Bronchial epithelial cell (primary cell): Measurements from ENCODE around the gene NAT9. TPM values are rescaled to one million over a fixed set of nuclear protein-coding genes. Genes with fewer than 3 reads are reported as not detected.

Source experiments
- DNase-seq: peaks from one replicate; pipeline ENCODE4 v3.0.0-alpha.2; 2010; ENCODE audit warnings: low read depth
- FAIRE-seq: peaks from 2 replicates; lab custom pipeline; 2011; peaks lifted over from hg19 to GRCh38; lab: Jason Lieb, UNC
- H3K27me3 ChIP-seq: 2 replicates; pipeline ENCODE4 v1.5.1; 2011; ENCODE audit warnings: low read length; ENCODE audit not compliant: control insufficient read depth, insufficient read depth
- H3K36me3 ChIP-seq: 2 replicates; pipeline ENCODE4 v1.5.1; 2011; ENCODE audit warnings: low read length; ENCODE audit not compliant: control insufficient read depth, insufficient read depth
- H3K4me3 ChIP-seq: 2 replicates; pipeline ENCODE4 v1.5.1; 2011; ENCODE audit warnings: mild to moderate bottlenecking, low read depth, low read length, control low read depth
- CTCF ChIP-seq: IDR thresholded peaks from 2 replicates; pipeline ENCODE4 v1.5.1; 2011; ENCODE audit warnings: mild to moderate bottlenecking, moderate library complexity, low read length, control low read depth, inconsistent platforms; ENCODE audit not compliant: insufficient read depth, severe bottlenecking
- total RNA-seq: library from RNA; depleted of rRNA; stranded (reverse); fragments of >200 nt; gene quantifications from 2 replicates; pipeline ENCODE4 v1.2.1, GENCODE V29; 2014

Gene NAT9
- total RNA-seq, 1 donor from 2014 or later = 64.5 TPM

- no peak overlapping the region for H3K4me3 ChIP-seq
- no peak for TF ChIP-seq CTCF
- DNase-seq = no peak
- H3K27me3 ChIP-seq = no peaks in the 10 kb centered on the region
- peaks cover 14% of the 10 kb centered on the region for H3K36me3 ChIP-seq
- no peak for FAIRE-seq
These were observed 20.1 kb upstream of the NAT9 start for GRCh38 chr17:74796211-74796610.

- DNase-seq (no peak), FAIRE-seq (peak; percentile 43)
- H3K27me3 ChIP-seq = no peaks in the 10 kb centered on the region
- TF ChIP-seq CTCF = no peak
- no peak overlapping the region for H3K4me3 ChIP-seq
- peaks cover 14% of the 10 kb centered on the region for H3K36me3 ChIP-seq
These were observed 19.3 kb upstream of the NAT9 start for GRCh38 chr17:74795327-74796020.

GRCh38 chr17:74792586-74793105 is 16.5 kb upstream of the NAT9 start:
- no peak for DNase-seq
- Histone ChIP-seq H3K4me3 (no peak overlapping the region), H3K27me3 (no peaks in the 10 kb centered on the region), H3K36me3 (peaks cover 14% of the 10 kb centered on the region)
- no peak for FAIRE-seq
- TF ChIP-seq CTCF = no peak

GRCh38 chr17:74790161-74791058 is 14.3 kb upstream of the NAT9 start:
- FAIRE-seq = no peak
- Histone ChIP-seq H3K4me3 (no peak overlapping the region), H3K27me3 (no peaks in the 10 kb centered on the region), H3K36me3 (peaks cover 10% of the 10 kb centered on the region)
- DNase-seq = peak; percentile 41
- no peak for TF ChIP-seq CTCF

- H3K27me3 ChIP-seq = no peaks in the 10 kb centered on the region
- FAIRE-seq = peak; percentile 60
- no peak overlapping the region for H3K4me3 ChIP-seq
- no peak for DNase-seq
- no peak for TF ChIP-seq CTCF
- peaks cover 7% of the 10 kb centered on the region for H3K36me3 ChIP-seq
These were observed 10.4 kb upstream of the NAT9 start for GRCh38 chr17:74786431-74787055.
